Neural cell (in vitro differentiated cells): Measurements from ENCODE around the gene EGFL8. TPM values are rescaled to one million over a fixed set of nuclear protein-coding genes. Genes with fewer than 3 reads are reported as not detected.

Source experiments
- H2AFZ ChIP-seq: fragments of 200-600, 300-800 bp; sonication (generic), shearing (Covaris generic); 2 replicates; pipeline ENCODE4 v1.6.0; 2014; ENCODE audit warnings: low read depth, mild to moderate bottlenecking, antibody characterized with exemption, low read length, moderate library complexity
- H3F3A ChIP-seq: fragments of 200-600 bp; shearing (Covaris generic); 2 replicates; pipeline ENCODE4 v1.6.1; 2016; ENCODE audit warnings: mild to moderate bottlenecking, moderate library complexity, mixed read lengths, antibody characterized with exemption, low read length; ENCODE audit not compliant: insufficient read depth, poor library complexity, severe bottlenecking
- H3K27ac ChIP-seq: fragments of 200-600, 300-800 bp; sonication (generic), shearing (Covaris generic); 2 replicates; pipeline ENCODE4 v1.5.1; 2014; ENCODE audit warnings: mild to moderate bottlenecking, low read length, moderate library complexity
- H3K27me3 ChIP-seq: fragments of 300-800, 200-600 bp; sonication (generic), shearing (Covaris generic); 2 replicates; pipeline ENCODE4 v1.6.0; 2014; ENCODE audit warnings: mild to moderate bottlenecking, low read depth, low read length, moderate library complexity; ENCODE audit not compliant: insufficient read depth
- H3K36me3 ChIP-seq: fragments of 300-800, 200-600 bp; sonication (generic), shearing (Covaris generic); 2 replicates; pipeline ENCODE4 v1.5.1; 2014; ENCODE audit warnings: mild to moderate bottlenecking, antibody characterized with exemption, low read length, moderate library complexity; ENCODE audit not compliant: insufficient read depth
- H3K4me2 ChIP-seq: fragments of 300-800, 200-600 bp; sonication (generic), shearing (Covaris generic); 2 replicates; pipeline ENCODE4 v1.6.0; 2014; ENCODE audit warnings: mild to moderate bottlenecking, low read length
- H3K4me3 ChIP-seq: fragments of 300-800, 200-600 bp; sonication (generic), shearing (Covaris generic); 2 replicates; pipeline ENCODE4 v1.5.1; 2014; ENCODE audit warnings: mild to moderate bottlenecking, low read length, moderate library complexity
- H3K79me2 ChIP-seq: fragments of 200-600 bp; shearing (Covaris generic); replicated peaks from 2 replicates; pipeline ENCODE4 v1.6.0; 2014; ENCODE audit warnings: mild to moderate bottlenecking, low read length, moderate library complexity; ENCODE audit not compliant: insufficient read depth
- H3K9ac ChIP-seq: fragments of 300-800, 200-600 bp; sonication (generic), shearing (Covaris generic); 2 replicates; pipeline ENCODE4 v1.6.1; 2016; ENCODE audit warnings: mild to moderate bottlenecking, low read length, mixed read lengths
- H3K9me2 ChIP-seq: fragments of 200-600 bp; shearing (Covaris generic); 2 replicates; pipeline ENCODE4 v1.6.1; 2016; ENCODE audit warnings: mild to moderate bottlenecking, low read length, mixed read lengths; ENCODE audit not compliant: insufficient read depth
- H3K9me3 ChIP-seq: fragments of 200-600, 300-800 bp; sonication (generic), shearing (Covaris generic); 2 replicates; pipeline ENCODE4 v1.6.1; 2016; ENCODE audit warnings: mild to moderate bottlenecking, mixed run types, low read length, moderate library complexity, mixed read lengths
- H4K20me1 ChIP-seq: fragments of 200-600 bp; shearing (Covaris generic); 2 replicates; pipeline ENCODE4 v1.6.1; 2016; ENCODE audit warnings: mild to moderate bottlenecking, mixed run types; ENCODE audit not compliant: insufficient read depth
- CTCF ChIP-seq: fragments of 450-650 bp; IDR thresholded peaks from 2 replicates; pipeline ENCODE4 v1.5.1; 2014; ENCODE audit warnings: antibody characterized with exemption, mild to moderate bottlenecking, moderate library complexity; ENCODE audit not compliant: poor library complexity, severe bottlenecking
- EP300 ChIP-seq: fragments of 450-650 bp; conservative IDR thresholded peaks from 2 replicates; pipeline ENCODE4 v1.6.1; 2014; ENCODE audit warnings: antibody characterized with exemption, mild to moderate bottlenecking, moderate library complexity; ENCODE audit not compliant: poor library complexity, severe bottlenecking
- EZH2 ChIP-seq: fragments of 200-600, 300-800 bp; shearing (Covaris generic), sonication (generic); IDR thresholded peaks from 2 replicates; pipeline ENCODE4 v1.6.1; 2014; ENCODE audit warnings: antibody characterized with exemption, low read length, borderline replicate concordance, mild to moderate bottlenecking; ENCODE audit not compliant: insufficient read depth, poor library complexity, severe bottlenecking
- MXI1 ChIP-seq: fragments of 450-650 bp; conservative IDR thresholded peaks from 2 replicates; pipeline ENCODE4 v1.6.1; 2014; ENCODE audit warnings: antibody characterized with exemption, mild to moderate bottlenecking; ENCODE audit not compliant: poor library complexity, severe bottlenecking
- POLR2AphosphoS5 ChIP-seq: IDR thresholded peaks from 2 replicates; pipeline ENCODE4 v1.6.1; 2012
- RAD21 ChIP-seq: fragments of 450-650 bp; conservative IDR thresholded peaks from 2 replicates; pipeline ENCODE4 v1.6.1; 2014; ENCODE audit warnings: antibody characterized with exemption, mild to moderate bottlenecking, moderate library complexity
- REST ChIP-seq: IDR thresholded peaks from 2 replicates; pipeline ENCODE4 v1.6.1; 2012; ENCODE audit warnings: borderline replicate concordance
- SMC3 ChIP-seq: fragments of 450-650 bp; conservative IDR thresholded peaks from 2 replicates; pipeline ENCODE4 v1.6.1; 2014; ENCODE audit warnings: antibody characterized with exemption, mild to moderate bottlenecking, moderate library complexity; ENCODE audit not compliant: poor library complexity
- TAF1 ChIP-seq: IDR thresholded peaks from 2 replicates; pipeline ENCODE4 v1.6.1; 2012; ENCODE audit warnings: low read depth
- polyA plus RNA-seq: library from polyadenylated mRNA; depleted of rRNA; stranded (reverse); fragments of >200 nt; gene quantifications from 2 replicates; pipeline ENCODE4 v1.2.3, GENCODE V29; 2014

EGFL8 gene
- polyA plus RNA-seq, 1 donor from 2014 or later, result 22.4 TPM

- Histone ChIP-seq H3K9me2 (no peaks in the 10 kb centered on the region), H2AFZ (no peak overlapping the region), H3K79me2 (peaks cover under 1% of the 10 kb centered on the region), H3K4me3 (no peak overlapping the region), H3K9ac (no peak overlapping the region), H3K36me3 (no peaks in the 10 kb centered on the region), H3K27me3 (no peaks in the 10 kb centered on the region), H3K9me3 (no peaks in the 10 kb centered on the region), H4K20me1 (no peaks in the 10 kb centered on the region), H3F3A (no peaks in the 10 kb centered on the region), H3K4me2 (no peak overlapping the region), H3K27ac (no peak overlapping the region)
- TF ChIP-seq CTCF, result no peak
- no peak for TF ChIP-seq TAF1
- no peak for TF ChIP-seq RAD21
- no peak for TF ChIP-seq REST
- TF ChIP-seq EZH2, result no peak
- no peak for TF ChIP-seq EP300
- no peak for TF ChIP-seq MXI1
Measured at GRCh38 chr6:32167154-32167760, 2.9 kb downstream of the EGFL8 start.

- Histone ChIP-seq H2AFZ (no peak overlapping the region), H3K79me2 (peaks cover 6% of the 10 kb centered on the region), H3K9me3 (no peaks in the 10 kb centered on the region)
Measured at GRCh38 chr6:32167761-32168262, 3.4 kb downstream of the EGFL8 start.

More at GRCh38 chr6:32167761-32168262, 3.4 kb downstream of the EGFL8 start:
- Histone ChIP-seq H3K27ac (no peak overlapping the region), H4K20me1 (no peaks in the 10 kb centered on the region), H3F3A (no peaks in the 10 kb centered on the region), H3K9ac (no peak overlapping the region), H3K4me3 (no peak overlapping the region), H3K9me2 (no peaks in the 10 kb centered on the region), H3K27me3 (no peaks in the 10 kb centered on the region), H3K4me2 (no peak overlapping the region), H3K36me3 (no peaks in the 10 kb centered on the region)
- no peak for TF ChIP-seq POLR2AphosphoS5
- TF ChIP-seq CTCF, result no peak
- TF ChIP-seq REST, result no peak
- no peak for TF ChIP-seq SMC3
- no peak for TF ChIP-seq MXI1
